Activated CD8-positive, alpha-beta T cell treated with anti-CD3 and anti-CD28 coated beads for 36 hours (primary cell): ENCODE measurements around the gene SLC18B1. TPM values are rescaled to one million over a fixed set of nuclear protein-coding genes. Genes with fewer than 3 reads are reported as not detected.

Experiments
- ATAC-seq: fragments of 200-7000 bp; cut with Tn5 transposase; one replicate; pipeline ENCODE4 v1.10.0; 2021; ENCODE audit warnings: mild to moderate bottlenecking, moderate library complexity
- CTCF ChIA-PET: fragments of 350-600 bp; sonication (Branson Sonifier 250); formaldehyde crosslinking; loops from one replicate; lab custom pipeline; 2021; ENCODE audit warnings: antibody characterized with exemption; lab: Charles Lee
- POLR2A ChIA-PET: fragments of 350-600 bp; sonication (Branson Sonifier 250); formaldehyde crosslinking; loops from one replicate; lab custom pipeline; 2021; ENCODE audit warnings: antibody characterized with exemption; lab: Charles Lee
- DNase-seq: peaks from one replicate; pipeline ENCODE4 v3.0.0-alpha.2; 2020
- H3K27ac Mint-ChIP-seq: one replicate; pipeline ENCODE4 v1.8.0; 2021; ENCODE audit warnings: mild to moderate bottlenecking, mixed read lengths
- H3K27me3 Mint-ChIP-seq: one replicate; pipeline ENCODE4 v1.8.0; 2021; ENCODE audit warnings: mixed read lengths
- H3K36me3 Mint-ChIP-seq: one replicate; pipeline ENCODE4 v1.8.0; 2021; ENCODE audit warnings: low read depth, mixed read lengths
- H3K4me1 Mint-ChIP-seq: one replicate; pipeline ENCODE4 v1.8.0; 2021; ENCODE audit warnings: low read depth, mixed read lengths
- H3K4me3 Mint-ChIP-seq: one replicate; pipeline ENCODE4 v1.8.0; 2021; ENCODE audit warnings: mild to moderate bottlenecking, moderate library complexity, mixed read lengths
- H3K9me3 Mint-ChIP-seq: one replicate; pipeline ENCODE4 v1.8.0; 2021; ENCODE audit warnings: mixed read lengths
- intact Hi-C: fragments of 100-400 bp; cut with micrococcal nuclease; formaldehyde crosslinking; loops from one replicate; pipeline ENCODE4 v1.10.0; 2022
- total RNA-seq, 2 experiments: library from RNA; stranded (reverse); gene quantifications; one replicate each; pipeline ENCODE4 v1.2.3, GENCODE V29; 2021
- TF ChIP-seq, protein P1 (sequence below): fragments of 200-600 bp; IDR thresholded peaks from one replicate; pipeline ENCODE4 v1.8.0; 2022; ENCODE audit warnings: antibody characterized with exemption, mild to moderate bottlenecking

SLC18B1 gene
- total RNA-seq, 2 experiments from 2014 or later, result 7.0 to 8.5 TPM

DNA sequence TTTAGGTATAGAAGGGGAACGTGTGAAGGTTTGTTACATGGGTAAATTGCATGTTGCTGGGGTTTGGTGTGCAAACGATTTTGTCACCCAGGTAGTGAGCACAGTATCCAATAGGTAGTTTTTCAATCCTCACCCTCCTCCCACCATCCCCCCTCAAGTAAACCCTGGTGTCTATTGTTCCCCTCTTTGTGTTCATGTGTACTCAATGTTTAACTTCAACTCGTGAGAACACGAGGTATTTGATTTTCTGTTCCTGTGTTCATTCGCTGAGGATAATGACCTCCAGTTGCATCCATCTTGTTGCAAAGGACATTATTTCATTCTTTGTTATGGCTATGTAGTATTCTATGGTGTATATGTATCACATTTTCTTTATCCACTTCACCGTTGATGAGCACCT, 73.0 kb downstream of the SLC18B1 start:
- CTCF ChIA-PET, result interaction anchor here (1.1 kb wide), 1 partner anchor 26 kb away, joined by 3 read pairs; no protein-coding TSS in a partner anchor
- ATAC-seq, result no peak
- Mint-ChIP-seq H3K4me3 (no peak overlapping the region), H3K27ac (no peak overlapping the region), H3K36me3 (no peaks in the 10 kb centered on the region), H3K9me3 (no peaks in the 10 kb centered on the region), H3K4me1 (peaks cover 6% of the 10 kb centered on the region), H3K27me3 (no peaks in the 10 kb centered on the region)
- POLR2A ChIA-PET, result no interaction called here
- TF ChIP-seq, protein P1, sequence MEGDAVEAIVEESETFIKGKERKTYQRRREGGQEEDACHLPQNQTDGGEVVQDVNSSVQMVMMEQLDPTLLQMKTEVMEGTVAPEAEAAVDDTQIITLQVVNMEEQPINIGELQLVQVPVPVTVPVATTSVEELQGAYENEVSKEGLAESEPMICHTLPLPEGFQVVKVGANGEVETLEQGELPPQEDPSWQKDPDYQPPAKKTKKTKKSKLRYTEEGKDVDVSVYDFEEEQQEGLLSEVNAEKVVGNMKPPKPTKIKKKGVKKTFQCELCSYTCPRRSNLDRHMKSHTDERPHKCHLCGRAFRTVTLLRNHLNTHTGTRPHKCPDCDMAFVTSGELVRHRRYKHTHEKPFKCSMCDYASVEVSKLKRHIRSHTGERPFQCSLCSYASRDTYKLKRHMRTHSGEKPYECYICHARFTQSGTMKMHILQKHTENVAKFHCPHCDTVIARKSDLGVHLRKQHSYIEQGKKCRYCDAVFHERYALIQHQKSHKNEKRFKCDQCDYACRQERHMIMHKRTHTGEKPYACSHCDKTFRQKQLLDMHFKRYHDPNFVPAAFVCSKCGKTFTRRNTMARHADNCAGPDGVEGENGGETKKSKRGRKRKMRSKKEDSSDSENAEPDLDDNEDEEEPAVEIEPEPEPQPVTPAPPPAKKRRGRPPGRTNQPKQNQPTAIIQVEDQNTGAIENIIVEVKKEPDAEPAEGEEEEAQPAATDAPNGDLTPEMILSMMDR, result no peak
- DNase-seq, result no peak
- intact Hi-C loops, result no loop called here

DNA sequence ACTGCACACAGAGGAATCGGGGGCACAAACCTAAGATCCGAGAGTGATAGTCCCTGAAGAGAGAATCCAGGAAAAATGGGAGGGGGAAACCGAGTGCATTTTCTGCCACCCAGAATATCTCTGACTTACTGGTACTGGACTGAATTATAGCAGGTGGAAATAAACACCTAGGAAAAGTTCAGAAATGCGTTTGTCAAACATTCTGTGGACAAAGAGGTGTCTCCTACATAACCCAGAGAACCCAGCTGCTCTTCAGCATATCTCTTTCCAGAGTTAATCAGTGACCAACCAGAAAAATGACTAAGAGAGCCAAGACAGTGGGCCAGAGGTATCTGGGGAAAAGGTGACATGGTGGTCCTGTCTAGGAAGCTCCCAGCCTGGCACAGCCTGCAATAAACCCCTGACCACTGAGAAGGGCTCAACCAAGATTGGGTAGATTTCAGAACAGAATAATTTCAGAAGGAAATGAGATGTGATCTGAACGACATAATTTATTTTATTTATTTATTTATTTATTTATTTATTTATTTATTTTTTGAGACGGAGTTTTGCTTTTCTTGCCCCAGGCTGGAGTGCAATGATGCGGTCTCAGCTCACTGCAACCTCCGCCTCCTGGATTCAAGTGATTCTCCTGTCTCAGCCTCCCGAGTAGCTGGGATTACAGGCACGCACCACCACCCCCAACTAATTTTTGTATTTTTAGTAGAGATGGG, 78.5 kb downstream of the SLC18B1 start:
- TF ChIP-seq, protein P1, result no peak
- ChIA-PET CTCF (interaction anchor here (1.0 kb wide), 2 partner anchors 29 to 38 kb away, joined by 3 read pairs; partner anchors contain the start of gene VNN2), POLR2A (no interaction called here)
- Mint-ChIP-seq H3K36me3 (no peaks in the 10 kb centered on the region), H3K9me3 (no peaks in the 10 kb centered on the region), H3K27me3 (peaks cover 3% of the 10 kb centered on the region), H3K4me1 (no peaks in the 10 kb centered on the region), H3K27ac (no peak overlapping the region), H3K4me3 (no peak overlapping the region)
- ATAC-seq (no peak), DNase-seq (no peak)
- intact Hi-C loops, result no loop called here

Other genes with a start within 250 kb of the SLC18B1 start
- gene TAAR8, start 246.0 kb downstream of the SLC18B1 start, total RNA-seq, result not detected
- gene TAAR6, start 228.3 kb downstream of the SLC18B1 start, total RNA-seq, result not detected
- gene TAAR5, start 208.9 kb downstream of the SLC18B1 start, total RNA-seq, result not detected
- not detected for gene TAAR2, start 174.4 kb downstream of the SLC18B1 start, total RNA-seq
- not detected for gene TAAR1, start 139.5 kb downstream of the SLC18B1 start, total RNA-seq
- not detected for gene VNN1, start 84.6 kb downstream of the SLC18B1 start, total RNA-seq
- 10 to 100 TPM; 10.5 to 11.7 TPM for gene VNN2, start 40.7 kb downstream of the SLC18B1 start, total RNA-seq
- gene RPS12, start 15.9 kb upstream of the SLC18B1 start, total RNA-seq, result 1,000 to 10,000 TPM; 2,058 to 2,107 TPM